COLO668 (cell line): ENCODE measurements around the gene BLTP3B.
A peak's percentile ranks its signal among the peaks of the same experiment; 100 is the strongest.
"Not testable (repeated sequence)": the region's sequence is repeated elsewhere in the genome, so short reads cannot be mapped to it uniquely, and the experiment has no call there.

Experiments
- DNase-seq: peaks from one replicate; lab custom pipeline; 2025; ENCODE audit not compliant: unreplicated experiment; lab: John Stamatoyannopoulos, UW

Gene BLTP3B

GRCh38 chr12:100142851-100143559 is at the start of gene BLTP3B:
TSS of gene BLTP3B (minus strand) at chr12:100142874. CDS start at chr12:100142635, 239 bp downstream.
- DNase-seq, result peak; percentile 94

GRCh38 chr12:100189636-100190394 is 47.1 kb upstream of the BLTP3B start:
- DNase-seq, result no peak

GRCh38 chr12:100188888-100189635 is 46.4 kb upstream of the BLTP3B start:
- not testable (repeated sequence) for DNase-seq

GRCh38 chr12:100187857-100188519 is 45.3 kb upstream of the BLTP3B start:
- no peak for DNase-seq

- DNase-seq, result no peak
Measured at GRCh38 chr12:100187068-100187467, 44.4 kb upstream of the BLTP3B start.

GRCh38 chr12:100186071-100186470 is 43.4 kb upstream of the BLTP3B start:
- DNase-seq, result no peak

- no peak for DNase-seq
Measured at GRCh38 chr12:100185361-100185894, 42.8 kb upstream of the BLTP3B start.

GRCh38 chr12:100184549-100185145 is 42.0 kb upstream of the BLTP3B start:
- DNase-seq, result no peak

GRCh38 chr12:100179252-100179651 is 36.6 kb upstream of the BLTP3B start:
- no peak for DNase-seq

- not testable (repeated sequence) for DNase-seq
Measured at GRCh38 chr12:100176493-100176892, 33.8 kb upstream of the BLTP3B start.

- no peak for DNase-seq
Measured at GRCh38 chr12:100174495-100174894, 31.8 kb upstream of the BLTP3B start.

- DNase-seq, result no peak
Measured at GRCh38 chr12:100173111-100173510, 30.4 kb upstream of the BLTP3B start.

- no peak for DNase-seq
Measured at GRCh38 chr12:100171248-100171647, 28.6 kb upstream of the BLTP3B start.

GRCh38 chr12:100170313-100170858 is 27.7 kb upstream of the BLTP3B start:
- DNase-seq, result no peak

- DNase-seq, result no peak
Measured at GRCh38 chr12:100169345-100169744, 26.7 kb upstream of the BLTP3B start.

- DNase-seq, result no peak
Measured at GRCh38 chr12:100168562-100168961, 25.9 kb upstream of the BLTP3B start.

GRCh38 chr12:100166232-100166631 is 23.6 kb upstream of the BLTP3B start:
- DNase-seq, result no peak

GRCh38 chr12:100165356-100165755 is 22.7 kb upstream of the BLTP3B start:
- no peak for DNase-seq

- DNase-seq, result no peak
Measured at GRCh38 chr12:100164153-100164704, 21.6 kb upstream of the BLTP3B start.
